DOHH2 (cell line): ENCODE data around the gene SEZ6.

ENCODE experiments used
- EZH2phosphoT487 ChIP-seq: fragments of 200-600 bp; sonication (generic); IDR thresholded peaks from 2 replicates; pipeline ENCODE4 v1.6.1; 2017; ENCODE audit warnings: borderline replicate concordance, mild to moderate bottlenecking, antibody characterized with exemption, low read length, moderate library complexity, mixed read lengths
- TF ChIP-seq, protein P1 (sequence below): fragments of 200-600 bp; sonication (generic); IDR thresholded peaks from one replicate; pipeline ENCODE4 v1.5.1; 2014; ENCODE audit warnings: antibody characterized with exemption, mild to moderate bottlenecking, low read depth, low read length; ENCODE audit not compliant: poor library complexity, severe bottlenecking

DNA sequence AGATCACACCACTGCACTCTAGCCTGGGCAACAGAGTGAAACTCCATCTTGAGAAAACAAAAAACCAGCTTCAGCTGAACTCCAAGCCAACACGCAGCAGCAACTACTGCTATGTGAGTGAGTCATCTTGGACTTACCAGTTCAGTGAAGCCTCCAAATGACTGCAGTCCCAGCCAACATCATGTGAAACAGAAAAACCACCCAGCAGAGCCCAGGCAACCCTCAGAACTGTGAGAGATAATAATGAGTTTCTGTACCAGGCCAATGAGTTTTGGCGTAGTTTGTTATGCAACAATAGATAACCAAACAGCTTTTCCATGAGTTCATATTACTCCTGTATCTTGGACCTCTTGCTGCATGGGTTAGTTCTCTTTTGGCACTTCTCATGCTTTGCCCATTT, 77.8 kb downstream of the SEZ6 start:
- TF ChIP-seq, protein P1, sequence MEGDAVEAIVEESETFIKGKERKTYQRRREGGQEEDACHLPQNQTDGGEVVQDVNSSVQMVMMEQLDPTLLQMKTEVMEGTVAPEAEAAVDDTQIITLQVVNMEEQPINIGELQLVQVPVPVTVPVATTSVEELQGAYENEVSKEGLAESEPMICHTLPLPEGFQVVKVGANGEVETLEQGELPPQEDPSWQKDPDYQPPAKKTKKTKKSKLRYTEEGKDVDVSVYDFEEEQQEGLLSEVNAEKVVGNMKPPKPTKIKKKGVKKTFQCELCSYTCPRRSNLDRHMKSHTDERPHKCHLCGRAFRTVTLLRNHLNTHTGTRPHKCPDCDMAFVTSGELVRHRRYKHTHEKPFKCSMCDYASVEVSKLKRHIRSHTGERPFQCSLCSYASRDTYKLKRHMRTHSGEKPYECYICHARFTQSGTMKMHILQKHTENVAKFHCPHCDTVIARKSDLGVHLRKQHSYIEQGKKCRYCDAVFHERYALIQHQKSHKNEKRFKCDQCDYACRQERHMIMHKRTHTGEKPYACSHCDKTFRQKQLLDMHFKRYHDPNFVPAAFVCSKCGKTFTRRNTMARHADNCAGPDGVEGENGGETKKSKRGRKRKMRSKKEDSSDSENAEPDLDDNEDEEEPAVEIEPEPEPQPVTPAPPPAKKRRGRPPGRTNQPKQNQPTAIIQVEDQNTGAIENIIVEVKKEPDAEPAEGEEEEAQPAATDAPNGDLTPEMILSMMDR = no peak
- TF ChIP-seq EZH2phosphoT487 = no peak
